ENCODE data around the gene PPP1R14B.

PPP1R14B gene

DNA sequence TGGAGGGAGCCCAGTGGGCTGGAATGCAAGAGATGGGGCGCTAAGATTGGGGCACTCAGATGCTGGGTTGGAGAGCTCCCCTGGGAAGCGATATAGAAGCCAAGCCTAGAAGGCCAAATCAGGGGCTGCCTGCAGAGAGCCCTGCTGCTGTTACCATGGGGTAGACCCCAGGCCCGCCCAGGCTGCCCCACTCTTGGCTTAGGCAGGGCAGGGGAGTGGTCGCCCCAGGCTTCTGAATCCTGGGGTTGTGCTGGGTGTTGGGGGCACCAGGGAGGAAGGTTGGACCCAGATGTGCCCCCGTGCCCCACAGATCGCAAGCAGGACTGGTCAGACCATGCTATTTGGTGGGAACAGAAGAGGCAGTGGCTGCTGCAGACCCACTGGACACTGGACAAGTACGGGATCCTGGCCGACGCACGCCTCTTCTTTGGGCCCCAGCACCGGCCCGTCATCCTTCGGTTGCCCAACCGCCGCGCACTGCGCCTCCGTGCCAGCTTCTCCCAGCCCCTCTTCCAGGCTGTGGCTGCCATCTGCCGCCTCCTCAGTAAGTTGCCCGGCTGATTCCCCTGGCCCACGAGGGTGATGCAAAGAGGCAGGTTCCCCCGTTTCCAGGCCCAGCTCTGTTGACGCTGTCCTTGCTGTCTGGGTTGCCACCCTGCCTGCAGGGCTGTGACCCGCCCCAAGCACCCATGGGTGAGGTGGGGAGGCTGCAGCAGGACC, 36.3 kb downstream of the PPP1R14B start:
- DNase-seq (ENCODE audit: low read depth, low spot score) = no peak

DNA sequence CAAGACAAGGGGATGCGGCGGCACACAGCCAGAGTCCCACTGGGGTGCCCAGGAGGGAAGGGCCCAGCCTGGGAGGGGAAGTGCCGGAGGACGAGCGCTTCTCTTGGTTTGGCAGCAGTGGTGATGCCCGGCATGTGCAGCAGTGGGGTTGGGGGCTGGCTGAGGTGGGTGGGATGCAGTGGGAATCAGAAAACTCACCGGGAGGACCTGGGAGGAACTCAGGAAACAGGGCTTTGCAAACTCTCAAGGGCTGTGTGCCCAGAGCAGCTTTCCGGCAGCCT, 37.2 kb downstream of the PPP1R14B start:
- no peak for DNase-seq (ENCODE audit: low read depth, low spot score)

DNA sequence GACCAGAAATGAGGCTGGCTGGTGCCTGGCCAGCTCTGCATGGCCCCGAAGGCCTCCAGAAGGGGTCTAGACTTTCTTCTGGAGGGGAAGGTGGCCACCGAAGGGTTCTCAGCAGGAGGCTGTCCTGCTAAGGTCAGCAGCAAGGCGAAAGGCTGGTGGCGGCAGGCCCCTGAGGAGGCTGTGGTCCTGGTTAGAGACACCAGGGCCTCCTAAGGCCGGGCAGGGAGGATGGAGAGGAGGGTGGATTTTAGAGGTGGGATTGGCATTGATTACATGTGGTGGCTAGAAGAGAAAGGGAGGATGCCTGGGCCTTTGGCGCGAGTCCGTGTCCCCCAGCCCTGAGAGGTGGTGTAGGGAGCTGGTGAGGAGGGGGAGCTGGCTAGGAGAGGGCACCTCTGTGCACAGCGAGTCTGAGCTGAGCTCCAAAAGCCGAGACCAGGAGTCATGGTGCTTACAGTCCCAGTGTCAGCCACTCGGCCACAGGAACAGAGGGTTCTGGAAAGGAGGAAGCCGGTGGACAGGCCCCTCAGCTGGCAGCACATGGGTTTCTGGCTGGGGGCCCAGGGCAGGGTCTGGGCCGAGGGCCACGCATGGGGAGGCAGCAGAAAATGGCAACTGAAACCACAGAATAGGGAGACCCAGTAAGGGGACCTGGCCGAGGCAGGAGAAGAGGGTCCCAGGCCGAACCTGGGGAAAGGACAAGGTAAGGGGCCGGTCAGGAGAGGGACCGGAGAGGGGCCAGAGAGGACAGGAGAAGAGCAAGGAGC, 37.8 kb downstream of the PPP1R14B start:
- no peak for DNase-seq (ENCODE audit: low read depth, low spot score)

DNA sequence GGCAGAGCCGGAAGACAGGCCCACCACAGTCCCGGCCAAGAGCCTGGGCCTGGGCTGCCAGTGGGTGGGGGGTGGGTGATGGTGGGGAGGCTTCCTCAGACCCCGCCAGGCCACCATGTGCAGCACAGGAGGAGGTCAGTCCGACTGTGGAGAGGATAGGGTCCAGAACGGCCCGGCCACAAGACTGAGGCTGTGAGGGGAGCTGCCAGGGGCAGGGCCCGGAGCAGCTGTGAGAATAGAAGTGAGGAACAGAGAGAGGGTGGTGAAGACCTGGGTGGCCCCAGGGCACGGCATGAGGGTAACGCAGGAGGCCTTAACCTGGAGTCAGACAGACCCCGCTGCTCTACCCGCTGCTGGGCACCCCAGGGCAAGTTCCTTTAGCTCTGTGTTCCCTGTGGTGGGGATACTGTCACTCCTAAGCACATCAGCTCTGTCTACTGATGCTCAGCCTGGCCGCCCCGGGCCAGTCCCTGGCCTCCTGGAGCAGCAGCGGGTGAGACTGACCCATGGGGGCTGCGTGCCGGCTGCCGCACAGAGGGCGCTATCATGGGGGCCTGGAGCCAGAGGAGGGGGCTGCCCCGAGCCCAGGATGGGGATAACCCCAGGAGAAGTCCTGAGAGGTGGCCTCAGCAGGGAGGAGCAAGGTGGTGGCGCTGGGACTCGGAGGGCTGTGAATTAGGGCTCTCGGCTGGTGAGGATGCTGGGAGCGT, 38.5 kb downstream of the PPP1R14B start:
- DNase-seq (ENCODE audit: low read depth, low spot score) = no peak

DNA sequence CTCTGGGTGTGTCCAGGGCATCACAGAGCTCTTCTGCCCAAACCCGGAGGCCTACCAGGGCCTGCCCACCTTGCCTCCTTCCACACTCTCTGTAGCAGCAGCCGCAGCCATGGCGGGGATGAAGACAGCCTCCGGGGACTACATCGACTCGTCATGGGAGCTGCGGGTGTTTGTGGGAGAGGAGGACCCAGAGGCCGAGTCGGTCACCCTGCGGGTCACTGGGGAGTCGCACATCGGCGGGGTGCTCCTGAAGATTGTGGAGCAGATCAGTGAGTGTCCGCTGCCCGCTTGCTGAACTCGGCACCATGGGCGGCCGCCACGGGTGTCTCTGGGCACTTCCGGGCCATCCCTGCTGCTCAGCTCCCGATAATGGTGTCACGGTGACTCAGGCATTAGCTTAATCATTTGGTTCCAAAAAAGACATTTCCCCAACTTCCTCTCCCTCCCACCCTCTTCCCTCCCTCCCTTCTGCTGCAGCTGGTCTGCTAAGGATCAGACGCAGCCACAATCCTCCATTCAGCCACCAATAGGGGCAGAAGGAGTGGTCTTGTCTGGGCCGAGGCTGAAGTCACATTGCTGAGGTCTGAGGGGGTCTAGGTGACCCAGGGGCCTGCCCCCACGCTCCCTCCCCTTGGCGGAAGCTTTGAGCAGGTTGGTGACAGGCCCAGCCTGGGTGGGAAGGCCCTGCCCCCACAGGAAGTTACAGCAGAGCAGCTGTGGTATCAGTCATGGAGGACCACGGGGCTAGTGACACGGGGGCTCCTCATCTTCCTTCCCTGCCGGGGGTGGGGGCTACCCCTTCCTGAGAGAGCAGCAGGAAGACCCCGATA, 39.3 kb downstream of the PPP1R14B start:
- peak; percentile 49 for DNase-seq (ENCODE audit: low read depth, low spot score)

DNA sequence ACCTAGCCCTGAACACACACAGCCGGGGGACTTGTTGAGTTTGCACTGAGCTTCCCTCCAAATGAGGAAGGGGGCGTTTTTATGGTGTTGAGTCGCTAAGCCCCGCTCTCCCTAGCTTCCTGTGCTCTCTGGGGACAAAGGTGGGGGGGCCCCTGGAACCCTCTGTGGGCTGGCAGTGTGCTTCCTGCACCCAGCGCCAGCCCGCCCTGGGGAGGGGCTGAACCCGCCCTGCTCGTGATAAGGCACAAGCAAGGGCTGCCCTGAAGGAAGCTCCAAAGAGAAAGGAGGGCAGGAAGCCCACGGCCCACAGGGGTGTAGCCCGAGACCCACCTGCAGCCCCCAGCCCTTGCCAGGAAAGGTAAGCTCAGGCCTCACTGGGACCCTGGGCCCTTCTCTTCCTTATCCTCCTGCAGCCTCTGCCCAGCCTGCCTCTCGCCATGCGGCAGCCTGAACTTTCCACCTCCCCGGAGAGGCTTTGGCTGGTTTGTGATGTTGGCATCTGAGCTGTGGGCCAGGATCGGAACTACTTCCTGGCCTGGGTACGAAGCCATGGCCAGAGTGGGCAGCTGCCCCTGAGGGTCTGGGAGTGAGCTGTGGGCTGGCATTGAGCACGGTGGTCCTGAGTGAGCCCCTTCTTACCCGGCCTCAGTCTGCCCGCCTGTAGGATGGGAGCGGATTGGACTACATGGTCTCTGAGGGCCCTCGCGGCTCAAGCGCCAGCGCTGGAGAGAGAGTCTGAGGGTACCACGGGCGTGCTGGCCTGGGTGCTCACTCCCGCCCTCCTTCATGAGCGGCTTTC, 40.1 kb downstream of the PPP1R14B start, which contains the start of gene FERMT3:
TSS of gene FERMT3 (plus strand) at position 265 of the 799 bp plus-strand sequence. CDS start 644 bp downstream, outside the sequence.
- DNase-seq (ENCODE audit: low read depth, low spot score) = peak; percentile 38

DNA sequence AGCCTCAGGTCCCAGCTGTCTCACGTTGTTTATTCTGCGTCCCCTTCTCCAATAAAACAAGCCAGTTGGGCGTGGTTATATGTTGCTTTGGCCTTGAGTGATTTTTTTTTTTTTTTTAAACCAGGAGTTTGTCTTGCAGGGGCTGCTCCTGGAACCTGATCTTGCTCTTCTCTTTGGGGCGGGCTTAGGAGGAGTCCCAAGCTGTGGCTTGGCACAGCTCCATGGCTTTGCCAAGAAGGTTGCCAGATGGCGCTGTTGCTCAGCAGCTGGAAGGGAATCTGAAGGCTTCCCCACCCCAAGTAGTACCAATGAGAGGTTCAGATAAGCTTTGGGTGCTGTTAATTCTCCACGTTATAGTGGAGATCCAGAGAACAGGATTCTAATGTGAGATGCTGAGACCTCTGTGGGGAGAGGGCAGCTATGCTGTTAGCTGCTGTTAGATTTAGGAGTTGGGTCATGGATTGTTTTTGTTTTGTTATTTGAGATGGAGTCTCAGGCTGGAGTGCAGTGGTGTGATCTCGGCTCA, 42.2 kb downstream of the PPP1R14B start:
- DNase-seq (ENCODE audit: low read depth, low spot score) = peak; percentile 61

DNA sequence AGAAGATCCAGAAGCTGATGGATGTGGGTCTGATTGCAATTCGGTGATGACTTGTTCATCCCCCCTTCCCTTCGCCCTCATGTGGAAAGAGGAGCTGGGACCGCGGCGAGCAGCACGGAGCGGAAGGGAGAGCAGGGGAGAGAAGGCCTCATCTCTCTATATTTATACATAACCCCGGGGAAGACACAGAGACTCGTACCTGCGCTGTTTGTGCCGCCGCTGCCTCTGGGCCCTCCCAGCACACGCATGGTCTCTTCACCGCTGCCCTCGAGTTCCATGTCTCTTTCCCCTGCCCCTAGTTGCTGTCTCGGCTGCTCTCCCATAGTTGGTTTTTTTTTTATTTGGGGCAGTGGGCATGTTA, 42.7 kb downstream of the PPP1R14B start:
- no peak for DNase-seq (ENCODE audit: low read depth, low spot score)

DNA sequence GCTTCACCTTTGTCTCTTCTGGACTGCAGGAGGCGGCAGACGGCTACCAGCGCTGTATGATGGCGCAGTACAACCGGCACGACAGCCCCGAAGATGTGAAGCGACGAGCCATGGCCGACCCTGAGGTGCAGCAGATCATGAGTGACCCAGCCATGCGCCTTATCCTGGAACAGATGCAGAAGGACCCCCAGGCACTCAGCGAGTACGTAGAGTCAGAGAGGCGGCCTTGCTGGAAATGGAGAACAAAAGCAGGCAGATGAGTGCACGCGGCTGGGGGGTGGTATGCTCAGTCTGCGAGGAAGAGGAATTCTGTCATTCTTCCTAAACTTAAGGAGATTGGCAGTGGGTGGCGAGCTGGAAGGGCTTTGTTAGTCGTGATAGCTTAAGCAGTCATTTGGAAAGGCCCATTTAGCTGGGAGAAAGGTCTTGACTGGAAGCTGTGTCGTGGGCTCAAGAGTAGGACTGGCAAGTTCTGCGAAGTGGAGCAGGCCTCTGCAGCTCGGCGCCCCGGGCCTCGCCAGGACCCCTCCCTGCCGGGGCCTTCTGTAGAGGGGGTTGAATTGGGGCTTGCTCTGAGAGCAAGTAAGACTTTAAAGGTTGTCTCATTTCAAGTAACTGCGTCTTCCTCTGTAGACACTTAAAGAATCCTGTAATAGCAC, 43.2 kb downstream of the PPP1R14B start:
- no peak for DNase-seq (ENCODE audit: low read depth, low spot score)

DNA sequence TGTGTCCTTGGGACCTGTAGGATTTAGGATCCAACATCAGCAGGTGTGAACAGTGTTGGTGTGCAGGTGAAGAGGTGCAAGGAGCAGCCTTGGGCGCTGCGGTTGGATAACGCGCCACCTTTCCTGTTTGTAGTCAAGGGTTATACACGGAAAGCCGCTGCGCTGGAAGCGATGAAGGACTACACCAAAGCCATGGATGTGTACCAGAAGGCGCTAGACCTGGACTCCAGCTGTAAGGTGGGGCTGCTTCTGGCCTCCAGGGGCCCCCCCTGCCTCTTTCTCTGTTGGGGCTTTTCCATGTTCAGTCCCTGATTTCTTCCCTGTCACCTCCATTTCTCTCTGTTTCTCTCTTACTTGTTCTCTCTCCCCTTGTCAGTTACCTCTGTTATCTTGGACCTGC, 43.8 kb downstream of the PPP1R14B start:
- DNase-seq (ENCODE audit: low read depth, low spot score) = no peak

DNA sequence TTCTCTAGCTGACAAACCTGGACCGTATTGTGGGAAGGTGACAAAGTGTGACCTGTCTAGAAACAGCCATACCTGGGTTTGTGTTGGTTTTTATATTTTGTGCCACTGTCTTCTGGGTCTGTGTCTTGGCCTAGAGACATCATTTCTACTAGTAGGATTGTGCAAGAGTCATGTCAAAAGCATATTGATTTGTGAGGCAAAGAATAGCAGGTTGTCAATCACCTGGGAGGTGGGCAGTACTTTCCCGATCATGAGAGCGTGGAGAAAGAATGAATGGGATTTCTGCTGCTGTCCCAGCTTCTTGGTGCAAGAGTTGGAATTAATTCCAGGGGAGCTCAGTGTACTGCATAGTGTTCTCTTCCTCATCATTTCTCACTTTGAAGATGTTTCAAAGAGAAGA, 45.2 kb downstream of the PPP1R14B start:
- no peak for DNase-seq (ENCODE audit: low read depth, low spot score)

DNA sequence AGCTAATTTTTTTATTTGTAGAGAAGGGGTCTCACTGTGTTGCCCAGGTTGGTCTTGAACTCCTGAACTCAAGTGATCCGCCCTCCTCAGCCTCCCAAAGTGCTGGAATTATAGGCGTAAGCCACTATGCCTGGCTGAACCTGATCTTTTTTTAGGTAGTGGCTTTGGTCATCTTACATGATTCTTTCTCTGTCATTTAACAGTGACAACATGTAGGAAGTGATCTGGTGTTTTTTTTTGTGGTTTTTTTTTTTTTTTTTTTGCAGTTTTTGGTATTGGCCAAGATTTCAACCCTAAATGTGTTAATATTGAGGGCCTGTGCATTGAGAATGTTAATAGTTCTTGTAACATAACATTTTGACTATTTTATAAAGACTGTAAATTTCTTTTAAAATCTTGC, 48.2 kb downstream of the PPP1R14B start:
- no peak for DNase-seq (ENCODE audit: low read depth, low spot score)

DNA sequence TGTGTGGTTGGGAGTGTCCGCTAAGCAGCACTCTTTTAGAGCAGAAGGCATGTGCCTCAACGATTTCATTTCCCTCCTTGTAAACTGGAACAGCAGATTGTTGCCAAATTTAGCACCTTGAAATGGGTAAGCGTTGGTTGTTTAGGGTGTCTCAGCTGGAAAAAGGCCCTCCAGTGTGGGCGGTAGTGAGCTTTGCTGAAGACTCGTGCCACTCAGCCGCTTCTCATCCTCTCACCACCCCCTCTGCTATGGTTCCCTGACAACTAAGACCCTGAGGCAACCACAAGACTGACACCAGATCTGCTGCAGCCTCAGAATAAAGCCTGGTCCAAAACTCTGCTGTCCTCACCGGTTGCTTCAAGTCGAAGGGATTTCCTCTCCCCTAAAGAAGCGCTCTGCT, 50.1 kb downstream of the PPP1R14B start:
- no peak for DNase-seq (ENCODE audit: low read depth, low spot score)
